ENCODE results near the gene ZNF397.

ZNF397 gene

GRCh38 chr18:35306588-35307250 lies 65.9 kb downstream of the ZNF397 start:
- DNase-seq: no peak
